OCI-LY7 (cell line): Measurements from ENCODE around the gene MFAP3L.

Source experiments
- CTCF ChIP-seq: fragments of 200-600 bp; sonication (generic); conservative IDR thresholded peaks from 2 replicates; pipeline ENCODE4 v1.5.1; 2014; ENCODE audit warnings: mild to moderate bottlenecking, antibody characterized with exemption, low read length, moderate library complexity, mixed read lengths
- EZH2phosphoT487 ChIP-seq: fragments of 200-600 bp; sonication (generic); IDR thresholded peaks from 2 replicates; pipeline ENCODE4 v1.6.1; 2018; ENCODE audit warnings: low read depth, borderline replicate concordance, mild to moderate bottlenecking, mixed run types, antibody characterized with exemption, low read length, moderate library complexity, mixed read lengths

- TF ChIP-seq EZH2phosphoT487 (no peak), CTCF (no peak)
These were observed 11.3 kb upstream of the MFAP3L start for GRCh38 chr4:170037481-170037880.
